GM18517 (cell line): Measurements from ENCODE around the gene FMN1.
A peak's percentile ranks its signal among the peaks of the same experiment; 100 is the strongest.

Source experiments
- ATAC-seq: cut with Tn5 transposase; IDR thresholded peaks from one replicate; pipeline ENCODE4 v1.9.1; 2021; ENCODE audit warnings: mild to moderate bottlenecking, moderate library complexity; ENCODE audit not compliant: unreplicated experiment

FMN1 gene

DNA sequence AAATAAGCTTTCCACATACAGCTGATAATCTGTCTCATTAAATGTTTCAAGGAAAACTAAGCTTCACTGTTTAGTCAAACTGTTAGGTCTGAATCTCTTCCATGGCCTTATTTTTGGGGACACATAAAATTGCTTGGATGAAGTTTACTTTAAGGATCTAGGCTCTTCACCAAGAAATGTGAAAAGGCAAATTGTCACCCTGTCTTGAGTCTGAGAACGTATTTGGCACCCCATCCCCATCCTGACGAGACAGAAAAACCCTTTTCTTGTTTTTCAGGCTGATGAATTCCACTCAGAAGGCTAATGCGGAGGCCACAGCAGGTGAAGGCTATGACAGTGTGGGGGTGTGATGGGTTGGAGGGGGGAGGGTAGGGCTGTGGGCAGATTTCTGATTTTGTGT is 250.1 kb downstream of the FMN1 start:
- ATAC-seq, result no peak

DNA sequence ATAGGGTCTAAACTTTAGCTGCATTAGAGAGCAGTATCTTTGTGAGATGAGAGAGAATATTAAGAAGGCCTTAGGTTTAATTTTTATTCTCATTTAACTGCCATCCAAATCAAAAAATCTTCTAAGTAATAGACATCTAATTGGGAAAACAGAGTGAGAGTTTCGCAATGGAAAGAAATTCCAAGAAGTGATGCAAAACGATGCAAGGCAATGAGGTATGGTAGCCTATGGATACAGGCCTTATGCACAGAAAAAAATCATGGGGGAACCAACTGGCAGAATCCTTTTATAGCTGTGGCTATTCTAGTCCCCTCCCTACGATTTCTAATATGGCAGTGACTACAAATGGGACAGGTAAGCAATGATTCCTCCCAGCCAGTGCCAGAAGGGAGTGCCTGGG is 250.8 kb downstream of the FMN1 start:
- no peak for ATAC-seq

DNA sequence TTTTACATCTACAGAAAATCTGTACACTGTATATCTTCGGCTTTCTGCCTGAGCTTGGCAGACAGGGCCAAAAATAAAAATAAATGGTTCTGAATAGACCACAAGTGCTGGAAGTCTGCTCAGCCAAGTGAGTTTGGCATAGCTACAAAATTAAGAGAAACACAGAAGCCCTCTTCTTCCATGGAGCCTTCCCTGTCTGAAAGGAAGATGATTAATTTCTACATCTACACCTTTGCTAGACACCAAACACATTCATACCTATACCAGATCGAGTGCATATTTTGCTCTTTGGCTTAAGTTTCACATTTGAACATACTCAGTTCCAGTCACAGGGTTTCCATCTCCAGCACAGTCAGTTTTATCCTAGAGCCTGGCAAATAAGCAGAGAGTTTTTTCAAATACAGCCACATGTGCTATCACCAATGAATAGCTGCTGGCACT is 252.1 kb downstream of the FMN1 start:
- no peak for ATAC-seq

DNA sequence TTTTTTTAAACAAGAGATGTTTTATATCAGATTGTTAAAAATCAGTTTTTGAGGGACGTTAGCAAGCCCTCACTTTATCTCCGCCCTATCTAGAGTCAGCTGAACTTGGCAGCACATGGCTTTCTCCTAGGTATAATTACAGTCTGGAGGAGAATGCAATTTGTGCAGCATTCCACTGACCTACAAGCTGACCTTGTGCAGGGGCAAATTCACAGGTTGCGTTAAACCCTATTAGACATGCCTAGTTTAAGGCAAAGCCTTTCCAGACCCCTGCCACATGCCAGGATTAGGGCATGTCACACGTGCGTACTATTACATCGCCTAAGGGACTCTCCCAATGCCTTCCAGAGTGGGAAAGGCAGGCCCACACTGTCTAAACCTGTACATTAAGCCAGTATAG is 252.7 kb downstream of the FMN1 start:
- no peak for ATAC-seq

DNA sequence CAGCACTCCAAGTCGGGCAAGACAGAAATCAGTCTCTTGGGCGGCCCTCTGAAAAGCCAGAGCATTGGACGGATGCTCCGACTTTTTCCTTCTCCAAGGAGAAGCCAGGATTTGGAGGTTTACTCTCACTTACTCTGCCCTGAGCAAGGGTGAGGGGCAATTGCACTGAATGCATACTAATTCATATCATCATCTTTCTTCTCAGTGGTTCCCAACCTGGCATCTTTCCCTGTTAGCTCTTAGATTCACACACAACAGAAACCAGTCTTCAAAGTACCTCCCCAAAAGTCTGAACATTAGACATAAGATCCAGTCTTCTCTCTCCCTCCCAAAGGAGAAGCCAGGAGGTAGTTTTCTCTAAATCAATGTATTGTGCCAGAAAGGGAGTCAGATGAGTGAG is 257.5 kb downstream of the FMN1 start:
- no peak for ATAC-seq

DNA sequence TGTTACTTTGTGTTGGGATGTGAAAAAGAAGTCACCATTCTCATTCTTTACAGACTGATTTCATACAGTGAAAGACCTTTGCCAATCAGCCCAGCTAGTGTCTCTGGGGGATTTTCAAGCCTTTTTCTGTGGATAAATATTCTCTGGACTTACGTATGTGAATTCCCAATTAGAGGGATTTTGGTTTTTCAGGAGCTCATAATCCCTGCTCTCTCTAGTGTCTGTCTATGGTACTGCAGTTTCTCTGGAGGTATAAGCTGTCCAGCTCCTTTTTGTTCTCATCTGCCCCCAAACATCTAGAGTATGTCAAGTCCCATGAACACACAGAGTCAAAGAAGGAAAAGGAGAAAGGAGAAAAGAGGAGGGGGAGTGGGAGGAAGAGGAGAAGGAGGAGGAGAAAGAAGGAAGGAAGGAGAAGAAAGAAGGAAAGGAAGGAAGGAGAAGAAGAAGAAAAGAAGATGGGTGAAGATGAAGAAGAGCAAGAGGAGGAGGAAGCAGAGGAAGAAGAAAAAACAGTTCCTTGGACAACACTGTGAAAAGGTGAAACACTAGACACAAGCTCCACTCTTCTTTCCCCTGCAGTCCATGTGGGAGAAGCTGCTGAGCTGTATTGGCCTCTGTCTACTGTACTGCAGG is 258.1 kb downstream of the FMN1 start:
- ATAC-seq, result no peak

DNA sequence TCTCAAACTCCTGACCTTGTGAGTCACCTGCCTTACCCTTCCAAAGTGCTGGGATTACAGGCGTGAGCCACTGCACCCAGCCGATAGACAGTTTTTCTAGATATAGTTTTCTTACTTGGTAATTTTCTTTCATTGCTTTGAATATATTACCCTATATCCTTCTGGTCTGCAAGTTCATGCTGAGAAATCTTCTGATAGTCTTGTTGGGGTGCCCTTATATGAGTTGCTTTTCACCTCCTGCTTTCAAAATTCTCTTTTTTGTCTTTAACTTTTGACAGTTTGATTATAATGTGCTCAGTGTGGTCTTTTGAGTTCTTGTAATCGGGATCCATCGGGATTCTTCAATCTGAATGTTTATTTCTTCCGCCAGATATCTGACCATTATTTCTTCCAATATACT is 259.4 kb downstream of the FMN1 start:
- ATAC-seq, result no peak

DNA sequence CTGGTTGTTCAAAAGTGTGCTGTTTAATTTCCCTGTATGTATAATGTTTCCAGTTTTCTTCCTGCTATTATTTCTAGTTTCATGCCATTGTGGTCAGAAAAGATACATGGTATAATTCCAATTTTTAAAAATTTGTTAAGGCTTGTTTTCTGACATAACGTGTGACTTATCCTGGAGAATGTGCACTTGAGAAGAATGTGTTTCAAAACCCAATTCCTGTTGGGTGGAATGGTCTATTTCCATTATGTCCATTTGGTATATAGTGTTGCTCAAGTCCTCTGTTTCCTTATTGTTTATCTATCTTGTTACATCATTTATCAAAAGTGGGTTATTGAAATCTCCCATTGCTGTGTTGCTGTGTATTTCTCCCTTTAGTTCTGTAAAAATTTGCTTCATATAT is 261.3 kb downstream of the FMN1 start:
- ATAC-seq, result no peak

DNA sequence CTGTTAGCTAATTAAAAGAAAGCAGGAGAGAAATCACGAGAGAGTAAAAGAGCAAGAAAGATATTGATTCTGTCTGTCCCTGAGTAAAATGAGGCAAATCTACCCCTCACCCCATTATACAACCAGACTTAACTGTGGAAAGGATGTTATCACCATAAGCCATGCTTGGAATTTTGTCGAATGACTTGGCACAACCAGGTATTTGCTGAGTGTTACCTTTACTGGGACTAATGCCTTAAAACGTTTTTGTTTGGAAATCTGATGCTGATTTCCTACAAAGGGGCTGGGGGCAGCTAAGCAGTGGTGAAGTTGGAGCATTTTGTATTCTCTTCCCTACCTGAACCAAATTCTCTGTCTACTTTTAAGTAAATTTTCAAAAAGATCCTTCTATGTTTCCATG is 265.6 kb downstream of the FMN1 start:
- ATAC-seq, result no peak

DNA sequence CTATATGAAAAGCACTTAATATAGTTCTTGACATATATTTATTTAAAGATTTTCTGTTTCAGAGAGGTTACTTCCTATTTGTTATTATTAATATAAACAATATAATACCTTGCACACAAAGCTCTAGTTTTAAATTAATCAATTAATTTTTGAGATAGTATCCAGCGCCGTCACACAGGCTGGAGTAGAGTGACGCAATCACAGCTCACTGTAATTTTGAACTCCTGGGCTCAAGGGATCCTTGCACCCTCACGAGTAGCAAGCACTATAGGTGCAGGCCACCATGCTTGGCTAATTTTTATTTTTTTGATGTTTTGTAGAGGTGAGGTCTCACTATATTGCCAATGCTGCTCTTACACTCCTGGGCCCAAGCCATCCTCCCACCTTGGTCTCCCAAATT is 267.4 kb downstream of the FMN1 start:
- no peak for ATAC-seq

DNA sequence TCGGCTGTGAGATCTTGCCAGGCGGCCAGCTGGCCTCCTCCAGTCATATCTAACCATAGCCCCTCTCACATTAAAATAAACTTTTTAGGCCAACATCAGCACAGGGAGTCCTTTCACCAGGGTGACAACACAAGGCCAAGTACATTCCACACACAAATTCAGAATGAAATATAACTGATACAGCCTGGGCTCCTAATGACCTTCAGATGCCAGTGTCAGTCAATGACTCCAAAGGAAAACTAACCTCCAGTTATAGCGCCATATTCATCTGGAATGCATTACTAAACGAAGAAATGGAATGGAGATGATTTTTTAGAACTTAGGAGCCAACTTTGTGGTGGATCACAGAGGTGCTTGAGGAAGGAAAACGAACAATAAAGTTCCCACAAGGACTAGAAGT is 271.3 kb downstream of the FMN1 start:
- no peak for ATAC-seq

DNA sequence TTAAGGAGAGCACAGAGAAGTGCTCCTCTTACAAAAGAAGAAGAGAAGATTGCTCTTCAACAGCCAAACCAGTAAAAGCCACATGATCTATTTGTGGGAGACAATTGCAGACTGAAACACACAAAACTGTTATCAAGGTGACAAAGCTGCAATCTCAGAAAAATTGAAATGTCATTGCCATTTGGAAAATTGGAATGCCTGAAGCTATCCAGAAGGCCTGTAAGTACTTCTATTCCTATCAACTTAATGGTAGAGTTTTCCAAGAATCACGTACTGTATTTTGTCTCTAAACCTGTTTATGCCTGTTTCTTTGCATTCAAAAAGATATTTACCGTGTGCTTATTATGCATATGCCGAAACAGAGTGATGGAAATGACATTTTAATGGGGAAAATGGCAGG is 272.0 kb downstream of the FMN1 start:
- ATAC-seq, result no peak

DNA sequence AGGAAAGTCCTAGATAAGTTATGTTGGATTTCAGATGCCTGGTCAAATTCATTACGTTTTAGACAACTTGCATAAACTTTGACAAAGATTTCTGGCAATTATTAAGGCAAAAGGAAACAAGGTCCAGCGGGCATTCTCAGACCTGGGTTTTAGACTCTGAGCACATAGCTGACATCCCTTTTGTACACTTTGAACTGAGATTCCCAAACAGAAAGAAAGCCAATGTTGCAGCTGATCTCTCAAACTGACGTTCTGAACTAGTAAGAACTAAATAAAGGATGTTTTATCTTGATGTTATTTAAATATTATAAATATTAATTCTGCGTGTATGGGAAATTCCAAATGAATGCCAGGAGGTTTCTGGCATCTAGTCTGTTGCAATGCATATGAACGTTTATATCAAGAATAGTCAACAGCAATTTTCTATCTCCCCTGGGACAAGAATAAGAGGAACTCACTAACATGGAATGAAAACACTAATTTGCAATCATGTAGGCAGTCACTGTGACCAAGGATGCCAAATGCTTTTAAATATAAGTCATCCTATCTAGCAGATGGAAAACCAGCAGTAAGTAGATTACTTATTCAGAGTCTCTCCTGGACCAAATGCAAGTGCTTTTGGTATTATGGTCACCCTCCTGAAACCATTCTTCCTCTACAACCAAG is 274.6 kb downstream of the FMN1 start:
- no peak for ATAC-seq

DNA sequence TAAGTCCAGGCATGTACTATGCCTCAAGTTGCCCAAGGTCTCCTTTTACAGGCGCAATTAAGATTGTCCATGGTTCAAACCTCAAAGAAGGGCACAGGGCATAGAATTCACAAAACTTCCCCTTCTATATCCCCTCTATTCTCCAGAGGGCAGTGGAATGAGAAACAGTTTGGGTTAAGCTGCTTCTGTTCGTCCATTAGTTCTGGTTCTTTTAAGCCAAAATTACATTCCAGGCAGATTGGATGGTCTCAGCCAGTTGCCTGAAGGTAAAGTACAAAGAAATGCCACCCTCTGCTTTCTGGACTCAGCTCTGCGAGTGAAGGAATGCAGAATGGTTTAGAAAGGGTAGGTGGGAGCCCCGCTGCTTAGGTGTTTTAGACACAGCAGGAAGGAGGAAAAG is 276.0 kb downstream of the FMN1 start:
- ATAC-seq, result no peak

DNA sequence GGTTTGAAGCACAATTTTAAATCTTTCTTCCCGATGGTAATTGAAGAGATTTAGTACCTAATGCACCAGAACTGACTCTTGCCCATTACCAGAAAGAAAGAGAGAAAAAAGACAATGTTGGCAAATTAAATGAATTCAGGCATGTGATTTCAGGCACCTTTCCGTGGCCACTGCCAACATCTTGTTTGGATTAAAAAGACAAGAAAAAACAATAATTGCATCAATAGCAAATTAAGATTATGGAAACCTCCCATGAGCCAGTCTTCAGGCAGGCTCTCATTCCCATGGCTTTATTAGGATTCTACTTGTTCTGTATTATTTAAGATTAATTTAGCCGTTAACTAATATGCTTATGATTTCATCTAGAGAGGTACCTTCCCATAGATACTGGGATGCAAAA is 283.7 kb downstream of the FMN1 start:
- ATAC-seq, result no peak

DNA sequence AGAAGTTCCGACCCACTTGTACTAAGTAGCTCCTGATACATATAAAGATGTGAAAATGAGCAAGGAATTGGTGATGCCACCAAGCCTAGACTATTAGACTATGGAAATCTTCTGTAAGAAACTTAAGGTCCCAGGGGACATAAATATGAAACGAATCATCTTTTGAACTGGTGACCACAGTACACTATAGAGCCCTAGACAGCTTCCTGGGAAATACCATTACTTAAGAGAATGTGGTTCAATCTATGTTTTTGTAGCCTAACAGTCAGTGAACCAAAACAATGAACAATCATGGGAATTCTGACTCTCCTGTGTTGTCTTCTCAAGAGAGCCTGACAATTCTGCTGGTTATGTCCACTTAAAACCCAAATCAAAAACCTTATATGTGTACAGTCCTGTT is 285.1 kb downstream of the FMN1 start:
- no peak for ATAC-seq

DNA sequence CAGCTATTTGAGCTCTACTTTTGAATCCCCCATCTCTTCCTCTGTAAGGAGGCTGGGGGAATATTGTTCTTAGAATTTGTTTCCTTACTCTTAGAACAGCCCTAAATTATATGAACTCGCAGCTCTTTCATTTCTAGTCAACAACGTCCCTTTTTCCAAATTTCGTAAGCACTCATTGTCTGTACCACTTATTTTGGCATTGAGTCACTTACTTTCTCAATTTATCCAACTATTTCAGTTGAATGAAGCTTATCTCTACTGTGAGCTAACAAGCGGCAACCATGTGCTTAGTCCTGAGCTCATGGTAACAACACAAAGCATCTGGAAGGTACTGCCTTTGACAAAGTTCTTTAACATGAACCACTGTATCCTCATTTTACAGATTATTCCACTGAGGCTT is 285.6 kb downstream of the FMN1 start:
- peak; percentile 8 for ATAC-seq

DNA sequence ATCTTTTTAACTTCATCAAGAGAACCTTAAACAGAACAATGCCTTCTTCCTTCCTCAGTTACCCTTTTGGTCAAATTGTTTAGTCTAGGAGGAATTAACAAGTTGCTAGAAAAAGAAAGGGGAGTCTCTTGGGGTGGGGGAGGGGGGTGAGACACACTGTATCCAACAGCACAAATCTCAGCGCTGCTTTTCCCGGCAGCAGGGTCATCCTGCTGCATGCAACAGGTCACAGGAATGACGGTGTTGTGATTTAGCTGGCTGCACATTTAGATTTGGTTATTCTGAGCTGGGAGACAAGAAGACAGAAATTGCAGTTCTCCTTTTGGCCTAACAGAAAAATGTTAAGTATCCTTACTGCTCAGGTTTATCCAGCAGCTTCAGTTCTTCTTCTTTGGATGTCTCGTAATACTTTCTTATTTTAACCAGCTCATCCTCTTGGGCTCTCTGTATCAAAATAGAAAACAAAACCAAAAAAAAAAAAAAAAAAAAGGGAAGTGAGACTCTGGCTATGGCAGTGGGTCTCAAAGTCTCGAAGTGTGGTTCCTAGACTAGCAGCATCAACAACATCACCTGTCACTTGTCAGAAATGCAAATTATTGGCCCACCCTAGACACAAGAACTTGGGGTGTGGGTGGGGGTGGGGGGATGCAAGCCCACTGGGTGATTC is 286.2 kb downstream of the FMN1 start:
- peak; percentile 93 for ATAC-seq

DNA sequence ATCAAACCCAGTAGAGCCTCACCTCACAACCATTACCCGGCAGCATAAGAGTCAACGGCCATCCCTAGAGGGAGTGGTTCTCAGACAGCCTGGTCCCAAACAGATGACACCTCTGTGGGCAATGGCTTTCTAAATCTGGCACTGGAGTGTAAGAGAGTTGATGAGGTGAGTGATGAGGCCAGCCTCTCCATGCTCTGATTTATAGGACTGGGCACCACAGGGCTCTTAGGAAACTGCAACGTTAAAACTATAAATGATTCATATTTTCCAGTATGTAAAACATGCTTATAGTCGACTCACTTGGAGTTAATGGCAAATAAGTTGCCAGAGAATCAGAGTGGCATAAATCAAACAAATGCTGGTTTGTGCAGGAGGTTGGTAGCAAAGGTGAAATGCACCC is 289.0 kb downstream of the FMN1 start:
- no peak for ATAC-seq

DNA sequence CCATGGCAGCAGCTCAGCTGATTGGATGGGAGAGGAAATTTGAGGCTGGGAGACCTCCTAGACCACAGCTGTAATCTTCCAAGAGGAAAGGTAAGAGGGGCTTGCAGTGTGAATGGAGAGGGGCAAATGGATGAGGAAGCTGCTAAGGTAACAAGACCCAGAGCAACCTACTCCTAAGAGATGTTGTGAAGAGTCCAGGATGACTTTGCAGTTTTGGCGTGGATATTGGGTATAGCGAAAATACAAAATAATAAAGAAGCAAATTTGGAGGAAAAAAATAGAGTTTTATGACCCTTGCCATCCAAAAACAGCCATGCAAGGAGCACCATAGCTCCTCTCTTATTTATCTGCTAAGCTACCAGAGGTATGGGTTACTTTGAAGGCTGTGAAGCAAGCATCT is 290.1 kb downstream of the FMN1 start:
- ATAC-seq, result no peak

DNA sequence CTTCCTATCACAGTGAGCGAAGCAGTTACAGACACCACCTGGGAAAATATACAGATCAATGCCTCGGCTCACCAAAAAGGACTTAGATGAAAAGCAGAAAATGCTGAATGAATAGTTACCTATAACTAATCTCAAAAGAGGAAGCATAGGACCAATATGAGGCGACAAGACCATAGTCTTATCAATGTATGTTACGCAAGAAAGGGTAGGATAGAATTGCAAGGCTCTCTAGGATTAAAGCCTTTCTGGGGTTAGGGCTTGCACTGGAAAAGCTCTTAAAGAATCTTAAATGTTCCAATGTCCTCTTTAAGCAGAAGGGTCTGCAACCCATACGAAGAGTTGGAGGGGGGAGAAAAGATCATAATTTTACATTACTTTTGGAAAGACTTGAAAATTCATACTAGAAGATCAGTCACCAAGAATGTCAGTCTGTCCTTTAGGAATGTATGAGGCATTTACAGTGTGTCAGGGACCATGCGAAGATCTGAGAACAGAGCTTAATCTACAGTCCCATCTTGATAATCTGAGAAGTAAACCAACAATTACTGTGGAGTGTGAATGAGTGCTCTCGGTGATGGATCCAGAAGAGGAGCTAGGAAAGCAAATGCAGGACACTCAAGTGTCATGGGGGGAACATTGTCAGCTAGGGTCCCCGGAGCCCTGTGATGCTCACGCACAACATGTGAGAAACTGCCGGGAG is 290.8 kb downstream of the FMN1 start:
- ATAC-seq, result no peak

DNA sequence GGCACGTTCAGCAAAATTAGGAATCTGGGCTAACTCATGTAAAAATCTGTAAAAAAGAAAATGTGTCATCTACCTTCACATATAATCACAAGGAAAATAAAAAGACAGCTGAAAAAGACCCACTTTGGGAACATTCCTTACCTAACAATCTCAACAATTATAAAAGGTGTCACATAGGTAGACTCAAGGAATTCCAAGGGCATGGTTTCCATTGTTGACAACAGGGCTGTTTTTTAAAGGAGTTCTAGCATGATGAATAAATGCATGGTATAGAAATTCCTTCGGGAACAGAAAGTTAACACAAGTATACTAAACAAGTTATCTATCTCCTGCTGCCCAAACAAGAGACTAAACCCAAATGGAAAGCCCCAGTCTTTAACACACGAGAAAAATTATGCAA is 292.5 kb downstream of the FMN1 start:
- no peak for ATAC-seq
